GM12864 (cell line): ENCODE measurements around the gene CBX4.

Source experiments
- DNase-seq: peaks from one replicate; pipeline ENCODE4 v3.0.0-alpha.2; 2011; ENCODE audit warnings: low read depth
- H3K4me3 ChIP-seq: 2 replicates; pipeline ENCODE4 v1.5.1; 2011; ENCODE audit warnings: mild to moderate bottlenecking, low read depth, low read length, control low read depth
- TF ChIP-seq, protein P1 (sequence below): IDR thresholded peaks from 2 replicates; pipeline ENCODE4 v1.5.1; 2011; ENCODE audit warnings: low read depth, mild to moderate bottlenecking, moderate library complexity, low read length, control low read depth, inconsistent platforms; ENCODE audit errors: missing control alignments

CBX4 gene

DNA sequence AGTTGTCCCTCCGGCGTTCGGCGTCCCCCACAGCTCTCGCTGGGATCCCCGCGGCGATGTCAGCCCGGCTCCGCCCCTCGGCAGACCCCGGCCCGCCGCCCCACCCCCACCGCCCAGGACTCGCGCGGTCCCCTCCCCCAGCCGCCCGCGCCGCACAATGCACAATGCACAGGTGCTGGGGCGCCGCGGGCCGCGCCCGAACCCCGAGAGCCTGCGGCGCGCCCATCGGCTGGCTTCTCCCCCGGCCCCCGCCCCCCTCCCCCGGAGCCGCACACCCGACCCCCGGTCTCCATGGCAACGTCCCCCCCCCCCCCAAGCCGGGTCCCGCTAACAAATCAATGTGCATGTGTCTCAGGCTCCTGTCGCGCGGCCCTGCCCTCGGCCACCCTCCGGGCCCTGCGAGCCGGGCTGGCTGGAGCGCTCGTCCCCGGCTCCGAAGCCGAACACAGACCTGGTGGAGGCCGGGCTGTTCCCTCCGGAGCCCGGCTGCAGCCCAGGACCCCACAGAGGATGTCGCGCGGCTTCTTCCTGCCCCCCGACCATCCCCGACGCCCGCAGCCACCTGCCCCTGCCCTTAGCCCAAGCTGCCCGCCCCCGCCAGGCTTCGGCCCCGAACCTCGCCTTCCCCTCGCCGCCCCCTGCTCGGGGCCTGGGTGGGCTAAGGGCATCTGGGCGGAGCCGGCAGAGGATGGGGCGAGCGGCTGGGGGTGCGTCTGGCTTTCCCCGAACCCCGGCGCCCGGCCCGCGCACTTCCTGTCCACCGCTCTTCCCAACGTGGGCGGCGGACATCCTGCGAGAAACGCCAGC lies 41.5 kb downstream of the CBX4 start:
- DNase-seq: no peak
- TF ChIP-seq, protein P1, sequence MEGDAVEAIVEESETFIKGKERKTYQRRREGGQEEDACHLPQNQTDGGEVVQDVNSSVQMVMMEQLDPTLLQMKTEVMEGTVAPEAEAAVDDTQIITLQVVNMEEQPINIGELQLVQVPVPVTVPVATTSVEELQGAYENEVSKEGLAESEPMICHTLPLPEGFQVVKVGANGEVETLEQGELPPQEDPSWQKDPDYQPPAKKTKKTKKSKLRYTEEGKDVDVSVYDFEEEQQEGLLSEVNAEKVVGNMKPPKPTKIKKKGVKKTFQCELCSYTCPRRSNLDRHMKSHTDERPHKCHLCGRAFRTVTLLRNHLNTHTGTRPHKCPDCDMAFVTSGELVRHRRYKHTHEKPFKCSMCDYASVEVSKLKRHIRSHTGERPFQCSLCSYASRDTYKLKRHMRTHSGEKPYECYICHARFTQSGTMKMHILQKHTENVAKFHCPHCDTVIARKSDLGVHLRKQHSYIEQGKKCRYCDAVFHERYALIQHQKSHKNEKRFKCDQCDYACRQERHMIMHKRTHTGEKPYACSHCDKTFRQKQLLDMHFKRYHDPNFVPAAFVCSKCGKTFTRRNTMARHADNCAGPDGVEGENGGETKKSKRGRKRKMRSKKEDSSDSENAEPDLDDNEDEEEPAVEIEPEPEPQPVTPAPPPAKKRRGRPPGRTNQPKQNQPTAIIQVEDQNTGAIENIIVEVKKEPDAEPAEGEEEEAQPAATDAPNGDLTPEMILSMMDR: no peak
- peak overlapping the region; percentile 55 for H3K4me3 ChIP-seq

DNA sequence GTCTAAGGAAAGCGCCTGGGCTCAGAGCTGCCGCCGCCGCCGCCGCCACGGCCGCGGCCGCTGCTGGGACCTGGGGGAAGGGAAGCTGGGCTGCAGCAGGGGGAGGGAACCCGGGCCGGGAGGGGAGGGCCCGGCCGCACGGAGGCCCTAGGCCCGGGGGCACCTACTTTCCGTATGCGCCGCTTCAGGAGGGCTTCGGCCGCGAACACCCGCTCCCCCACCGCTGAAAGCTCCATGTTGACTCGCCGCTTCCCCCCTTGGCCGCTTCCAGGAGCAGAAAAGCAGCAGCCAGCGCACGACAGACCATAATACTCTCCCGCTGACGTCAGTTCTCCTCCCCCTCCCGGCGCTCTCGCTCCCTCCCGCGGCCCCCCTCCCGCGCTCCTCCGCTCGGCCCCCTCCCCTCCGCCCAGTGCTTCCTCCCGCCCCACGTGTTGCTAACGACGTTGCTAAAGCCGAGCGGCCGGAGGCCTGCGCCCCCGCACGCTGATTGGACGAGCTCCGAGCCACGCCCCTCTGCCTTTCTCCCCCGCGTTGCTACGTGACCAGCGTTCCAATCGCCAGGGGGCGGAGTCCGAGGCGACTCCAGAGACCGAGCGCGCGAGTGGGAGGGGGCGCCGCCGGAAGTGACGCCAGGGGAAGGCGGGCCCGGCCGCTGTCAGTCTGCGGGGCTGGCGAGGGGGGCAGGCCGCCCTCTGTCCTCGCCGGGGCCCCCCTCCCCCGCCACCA lies 42.3 kb downstream of the CBX4 start, which contains the start of gene CBX8:
CBX8 (minus strand) TSS at position 315 of the 729 bp plus-strand sequence; CDS start at position 236, 79 bp downstream.
- TF ChIP-seq, protein P1: no peak
- peak; percentile 97 for DNase-seq
- peak within 1 kb of the TSS; percentile 78 for H3K4me3 ChIP-seq

DNA sequence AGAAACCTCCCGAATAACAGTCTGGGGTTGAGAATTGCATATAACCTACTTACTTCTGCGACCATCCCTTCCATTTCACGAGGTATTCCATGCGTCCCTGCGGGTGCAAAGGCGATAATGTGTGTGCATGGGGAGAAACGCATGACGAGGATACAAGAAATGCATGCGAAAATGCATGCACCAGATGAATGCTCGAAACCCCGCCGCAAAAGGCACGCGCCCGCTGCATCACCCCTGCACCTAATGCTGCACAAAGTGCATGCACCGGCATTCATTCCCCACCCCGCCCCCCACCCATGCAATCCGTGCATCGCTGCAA lies 42.8 kb downstream of the CBX4 start:
- H3K4me3 ChIP-seq: peak overlapping the region; percentile 78
- TF ChIP-seq, protein P1: no peak
- DNase-seq: no peak

DNA sequence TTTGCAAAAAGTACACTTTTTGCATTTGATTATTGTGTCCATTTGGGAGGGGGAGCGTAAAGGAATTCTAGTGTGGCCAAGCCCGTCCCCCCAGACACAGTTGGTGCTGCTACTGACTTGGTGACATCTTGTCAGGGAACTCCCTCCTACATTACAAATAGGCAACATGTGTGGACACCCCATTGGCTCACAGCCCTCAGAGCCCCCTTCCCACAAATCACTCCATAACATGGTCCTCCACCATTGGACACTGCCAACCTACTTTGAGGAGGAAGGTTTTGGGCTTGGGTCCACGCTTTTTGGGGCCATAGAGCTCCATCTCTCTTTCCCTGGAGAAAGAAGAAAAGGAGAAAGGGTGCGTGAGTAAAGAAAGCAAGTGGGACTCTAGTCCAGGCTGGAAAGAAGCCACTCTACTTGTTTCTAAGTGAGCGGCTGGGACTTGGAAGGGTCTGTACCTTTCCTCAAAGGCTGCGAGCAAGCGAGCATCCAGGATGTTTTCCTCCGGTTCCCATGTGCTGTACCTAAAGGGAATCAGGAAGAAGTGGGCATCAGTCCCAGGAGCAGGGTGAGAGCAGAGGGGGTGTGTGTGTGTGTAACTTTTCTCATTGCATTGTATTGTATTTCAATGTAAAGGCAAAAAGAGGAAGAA lies 43.3 kb downstream of the CBX4 start:
- TF ChIP-seq, protein P1: no peak
- no peak for DNase-seq

DNA sequence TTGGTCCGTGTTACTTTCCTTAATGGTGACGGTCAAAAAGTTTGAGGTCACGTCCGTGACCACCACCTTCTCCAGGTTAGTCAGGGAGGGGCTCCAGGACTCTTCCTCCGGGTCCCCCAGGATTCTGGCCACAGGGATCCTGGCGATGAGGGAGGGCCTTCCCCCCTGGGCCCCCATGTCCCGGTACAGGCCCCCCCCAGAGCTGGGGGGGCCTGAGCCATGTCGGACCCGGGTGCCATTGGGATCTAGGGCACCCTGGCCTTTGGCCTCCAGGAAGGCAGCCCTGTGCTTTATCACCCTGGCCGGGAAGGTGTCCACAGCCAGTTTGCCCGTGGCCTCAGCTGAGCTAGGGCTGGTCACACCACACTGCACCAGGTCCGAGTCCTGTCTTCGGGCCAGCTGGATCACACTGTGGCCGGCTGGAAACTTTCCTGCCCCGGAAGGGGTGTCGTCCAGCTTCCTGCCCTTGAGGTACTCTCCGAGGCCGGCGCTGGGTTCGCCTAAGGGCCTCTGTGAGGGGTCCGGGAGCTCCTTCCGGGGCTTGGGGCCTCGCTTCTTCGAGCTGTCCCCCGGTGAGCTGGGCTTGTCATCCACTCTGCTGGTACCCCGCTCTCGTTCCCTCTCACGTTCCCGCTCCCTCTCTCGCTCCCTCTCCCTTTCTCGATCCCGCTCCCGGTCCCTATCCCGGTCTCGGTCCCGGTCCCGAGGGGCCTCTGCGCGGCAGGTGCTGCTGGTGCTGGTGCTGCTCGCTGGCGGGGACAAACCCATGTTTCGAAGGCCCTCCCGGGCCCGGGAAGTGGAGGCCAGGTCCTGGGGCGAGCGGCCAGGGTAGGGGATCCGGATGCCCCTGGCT lies 44.4 kb downstream of the CBX4 start:
- no peak overlapping the region for H3K4me3 ChIP-seq
- no peak for DNase-seq
- TF ChIP-seq, protein P1: no peak

More for the DNA sequence above, 43.3 kb downstream of the CBX4 start:
- H3K4me3 ChIP-seq: peak overlapping the region; percentile 78

DNA sequence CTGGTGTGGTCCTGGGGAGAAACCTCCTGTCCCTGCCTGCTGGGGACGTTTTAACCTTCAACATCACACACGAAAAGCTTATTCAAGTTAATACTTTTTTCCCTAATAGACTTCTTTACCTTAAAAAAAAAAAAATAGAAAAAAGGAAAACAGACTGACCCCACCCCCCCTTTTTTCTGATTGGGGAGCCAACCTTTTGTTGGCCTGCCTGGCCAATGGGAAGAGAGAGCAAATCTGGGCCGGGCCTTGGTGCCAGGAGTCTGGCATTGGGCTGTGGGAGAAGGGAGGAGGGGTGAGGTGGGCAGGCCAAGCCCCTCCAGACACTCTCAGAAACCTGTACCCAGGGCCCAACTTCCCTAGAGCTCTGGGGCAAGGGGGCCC lies 45.3 kb downstream of the CBX4 start:
- TF ChIP-seq, protein P1: no peak
- no peak for DNase-seq
- no peak overlapping the region for H3K4me3 ChIP-seq
